HFFc6 (cell line): Measurements from ENCODE around the gene SIDT2. TPM values are rescaled to one million over a fixed set of nuclear protein-coding genes. Genes with fewer than 3 reads are reported as not detected.

ENCODE experiments used
- DNase-seq: peaks from one replicate; pipeline ENCODE4 v3.0.0-alpha.2; 2018
- H3K27ac Mint-ChIP-seq: 2 replicates; pipeline ENCODE4 v1.8.0; 2020; ENCODE audit warnings: mild to moderate bottlenecking, mixed read lengths
- H3K27me3 Mint-ChIP-seq: 2 replicates; pipeline ENCODE4 v1.8.0; 2021; ENCODE audit warnings: mild to moderate bottlenecking, moderate library complexity, mixed read lengths; ENCODE audit not compliant: insufficient read depth
- H3K36me3 Mint-ChIP-seq: 2 replicates; pipeline ENCODE4 v1.8.0; 2021; ENCODE audit warnings: low read depth, mixed read lengths
- H3K4me1 Mint-ChIP-seq: 2 replicates; pipeline ENCODE4 v1.8.0; 2020; ENCODE audit warnings: low read depth, mixed read lengths
- H3K4me3 Mint-ChIP-seq: 2 replicates; pipeline ENCODE4 v1.8.0; 2020; ENCODE audit warnings: mild to moderate bottlenecking, moderate library complexity, mixed read lengths
- H3K9me3 Mint-ChIP-seq: 2 replicates; pipeline ENCODE4 v1.8.0; 2020; ENCODE audit warnings: mild to moderate bottlenecking, mixed read lengths
- CTCF ChIP-seq: fragments of 200-600 bp; sonication (generic); IDR thresholded peaks from 2 replicates; pipeline ENCODE4 v1.5.0; 2021; ENCODE audit warnings: antibody characterized with exemption, mild to moderate bottlenecking
- total RNA-seq, 6 experiments: library from RNA; stranded (reverse); fragmentation: NEBNext Ultra II Directional; extraction: Animal tissue kit (Norgen Biotek cat#: 25700); gene quantifications; 2 replicates in 1 of 6; 3 replicates in 5 of 6; pipeline ENCODE4 v1.2.3, GENCODE V29; 2021

Gene SIDT2
- total RNA-seq, 6 experiments from 2014 or later, result 33.9 to 53.9 (median 37.7) TPM

GRCh38 chr11:117226388-117227385, 48.1 kb downstream of the SIDT2 start:
- no peak overlapping the region for H3K4me3 Mint-ChIP-seq
- no peaks in the 10 kb centered on the region for H3K27me3 Mint-ChIP-seq
- H3K27ac Mint-ChIP-seq, result no peak overlapping the region
- H3K36me3 Mint-ChIP-seq, result peaks cover 10% of the 10 kb centered on the region
- TF ChIP-seq CTCF, result peak; percentile 89
- peaks cover 32% of the 10 kb centered on the region for H3K4me1 Mint-ChIP-seq
- no peaks in the 10 kb centered on the region for H3K9me3 Mint-ChIP-seq
- peak; percentile 68 for DNase-seq

GRCh38 chr11:117228091-117228490, 49.5 kb downstream of the SIDT2 start:
- peaks cover 20% of the 10 kb centered on the region for H3K4me1 Mint-ChIP-seq
- no peak for TF ChIP-seq CTCF
- H3K36me3 Mint-ChIP-seq, result peaks cover 10% of the 10 kb centered on the region
- no peak overlapping the region for H3K4me3 Mint-ChIP-seq
- H3K9me3 Mint-ChIP-seq, result no peaks in the 10 kb centered on the region
- H3K27ac Mint-ChIP-seq, result no peak overlapping the region
- DNase-seq, result no peak
- H3K27me3 Mint-ChIP-seq, result no peaks in the 10 kb centered on the region; the same call in 1 of the 2 replicates

- Mint-ChIP-seq H3K4me3 (peak overlapping the region; percentile 36; the same call in 1 of the 2 replicates), H3K27me3 (no peaks in the 10 kb centered on the region; the same call in 1 of the 2 replicates), H3K4me1 (peaks cover 33% of the 10 kb centered on the region), H3K9me3 (no peaks in the 10 kb centered on the region), H3K27ac (no peak overlapping the region), H3K36me3 (peaks cover 10% of the 10 kb centered on the region)
- TF ChIP-seq CTCF, result no peak
- no peak for DNase-seq
Observed at GRCh38 chr11:117229411-117229810, 50.9 kb downstream of the SIDT2 start.

- peak overlapping the region; percentile 95; the same call in 1 of the 2 replicates for H3K4me3 Mint-ChIP-seq
- peaks cover 10% of the 10 kb centered on the region for H3K36me3 Mint-ChIP-seq
- no peaks in the 10 kb centered on the region for H3K9me3 Mint-ChIP-seq
- peak overlapping the region; percentile 71 for H3K27ac Mint-ChIP-seq
- H3K4me1 Mint-ChIP-seq, result peaks cover 35% of the 10 kb centered on the region
- no peaks in the 10 kb centered on the region; the same call in 1 of the 2 replicates for H3K27me3 Mint-ChIP-seq
- no peak for DNase-seq
- TF ChIP-seq CTCF, result no peak
Observed at GRCh38 chr11:117229931-117230285, 51.4 kb downstream of the SIDT2 start.

GRCh38 chr11:117230286-117230961, 51.9 kb downstream of the SIDT2 start:
- H3K4me1 Mint-ChIP-seq, result peaks cover 35% of the 10 kb centered on the region
- H3K27ac Mint-ChIP-seq, result peak overlapping the region; percentile 71
- H3K4me3 Mint-ChIP-seq, result peak overlapping the region; percentile 95
- no peak for DNase-seq
- H3K36me3 Mint-ChIP-seq, result peaks cover 6% of the 10 kb centered on the region
- no peaks in the 10 kb centered on the region for H3K9me3 Mint-ChIP-seq
- H3K27me3 Mint-ChIP-seq, result no peaks in the 10 kb centered on the region; the same call in 1 of the 2 replicates
- no peak for TF ChIP-seq CTCF
